ENCODE results near the gene CDH13.

DNA sequence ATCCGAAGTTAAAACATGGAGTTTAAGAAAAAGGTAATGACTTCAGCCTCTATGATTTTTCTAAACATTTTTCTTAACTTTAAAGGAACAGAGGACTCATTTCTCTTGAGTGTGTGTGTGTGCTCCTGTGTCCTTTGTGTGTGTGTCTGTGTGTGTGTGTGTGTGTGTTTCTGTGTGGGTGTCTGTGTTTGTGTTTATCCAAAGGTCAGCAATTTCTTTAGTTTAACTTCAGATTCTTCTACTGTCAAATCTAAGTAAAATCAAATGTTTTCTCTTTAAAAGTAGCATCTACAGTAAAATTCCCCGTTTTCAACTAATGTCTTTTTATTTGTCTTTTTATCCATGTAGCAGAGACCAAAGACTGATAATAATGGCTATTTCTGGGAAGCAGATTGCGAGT, 1212.8 kb downstream of the CDH13 start:
- TF ChIP-seq EZH2 (IDR thresholded peaks at IDR 0.05; ENCODE audit: borderline replicate concordance, insufficient read depth, low read length, poor library complexity, severe bottlenecking) (no peak), EP300 (conservative IDR thresholded peaks at IDR 0.05; ENCODE audit: poor library complexity, severe bottlenecking) (no peak), SMC3 (conservative IDR thresholded peaks at IDR 0.05; ENCODE audit: poor library complexity) (no peak), REST (IDR thresholded peaks at IDR 0.05; ENCODE audit: borderline replicate concordance) (no peak)
- TF ChIP-seq, protein P1, sequence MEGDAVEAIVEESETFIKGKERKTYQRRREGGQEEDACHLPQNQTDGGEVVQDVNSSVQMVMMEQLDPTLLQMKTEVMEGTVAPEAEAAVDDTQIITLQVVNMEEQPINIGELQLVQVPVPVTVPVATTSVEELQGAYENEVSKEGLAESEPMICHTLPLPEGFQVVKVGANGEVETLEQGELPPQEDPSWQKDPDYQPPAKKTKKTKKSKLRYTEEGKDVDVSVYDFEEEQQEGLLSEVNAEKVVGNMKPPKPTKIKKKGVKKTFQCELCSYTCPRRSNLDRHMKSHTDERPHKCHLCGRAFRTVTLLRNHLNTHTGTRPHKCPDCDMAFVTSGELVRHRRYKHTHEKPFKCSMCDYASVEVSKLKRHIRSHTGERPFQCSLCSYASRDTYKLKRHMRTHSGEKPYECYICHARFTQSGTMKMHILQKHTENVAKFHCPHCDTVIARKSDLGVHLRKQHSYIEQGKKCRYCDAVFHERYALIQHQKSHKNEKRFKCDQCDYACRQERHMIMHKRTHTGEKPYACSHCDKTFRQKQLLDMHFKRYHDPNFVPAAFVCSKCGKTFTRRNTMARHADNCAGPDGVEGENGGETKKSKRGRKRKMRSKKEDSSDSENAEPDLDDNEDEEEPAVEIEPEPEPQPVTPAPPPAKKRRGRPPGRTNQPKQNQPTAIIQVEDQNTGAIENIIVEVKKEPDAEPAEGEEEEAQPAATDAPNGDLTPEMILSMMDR (IDR thresholded peaks at IDR 0.05; ENCODE audit: poor library complexity, severe bottlenecking): no peak

Measured in neural cell (in vitro differentiated cells).